A549 (cell line): ENCODE data around the gene FGF18. TPM values are rescaled to one million over a fixed set of nuclear protein-coding genes. Genes with fewer than 3 reads are reported as not detected.
A peak's percentile ranks its signal among the peaks of the same experiment; 100 is the strongest.

Experiments
- ATAC-seq, 2 experiments: fragments of 200-7000 bp in 1 of 2; fragments of >200 bp in 1 of 2; cut with Nextera tagmentation in 1 of 2; cut with Tn5 transposase in 1 of 2; 3 replicates each; pipeline versions ENCODE4 v1.8.0 to v1.9.1; 2018 to 2020; ENCODE audit warnings: mild to moderate bottlenecking in 1 of 2, moderate library complexity in 1 of 2
- CTCF ChIA-PET: fragments of 300-600 bp; sonication (Branson Sonifier 250); formaldehyde crosslinking; extraction: SDS; loops from one replicate; lab custom pipeline; 2021; ENCODE audit warnings: antibody characterized with exemption, inconsistent platforms; lab: Yijun Ruan, JAX
- POLR2A ChIA-PET: fragments of 350-600 bp; formaldehyde crosslinking; extraction: SDS; loops from one replicate; lab custom pipeline; 2021; ENCODE audit warnings: antibody characterized with exemption, inconsistent platforms; lab: Yijun Ruan, JAX
- DNase-seq, 2 experiments: peaks; one replicate each; pipeline versions ENCODE4 v3.0.0 to v3.0.0-alpha.2; 2011 to 2016; ENCODE audit warnings: low read depth in 1 of 2, low spot score in 1 of 2
- FAIRE-seq: peaks from 2 replicates; lab custom pipeline; 2011; peaks lifted over from hg19 to GRCh38; lab: Jason Lieb, UNC
- H3K27ac ChIP-seq, 2 experiments: fragments of >200 bp; sonication (Bioruptor Twin); formaldehyde crosslinking; 3 replicates each; pipeline ENCODE4 v1.5.1; 2016 to 2017
- H3K4me1 ChIP-seq: fragments of >200 bp; sonication (Bioruptor Twin); formaldehyde crosslinking; 3 replicates; pipeline ENCODE4 v1.6.1; 2016
- H3K4me2 ChIP-seq: fragments of >200 bp; sonication (Bioruptor Twin); formaldehyde crosslinking; 3 replicates; pipeline ENCODE4 v1.6.1; 2016
- H3K4me3 ChIP-seq: fragments of >200 bp; sonication (Bioruptor Twin); formaldehyde crosslinking; 3 replicates; pipeline ENCODE4 v1.5.1; 2016
- H3K9me3 ChIP-seq: fragments of >200 bp; sonication (Bioruptor Twin); formaldehyde crosslinking; 3 replicates; pipeline ENCODE4 v1.6.1; 2016
- ATOH8 ChIP-seq: fragments of 250-450 bp; sonication (Bioruptor Pico); IDR thresholded peaks from 2 replicates; pipeline ENCODE4 v1.5.0; 2020; ENCODE audit warnings: low read depth, mild to moderate bottlenecking, moderate library complexity
- BCL3 ChIP-seq: fragments of >200 bp; sonication (Bioruptor Twin); formaldehyde crosslinking; IDR thresholded peaks from 3 replicates; pipeline ENCODE4 v1.6.1; 2016
- BHLHE40 ChIP-seq: IDR thresholded peaks from 2 replicates; pipeline ENCODE4 v1.6.1; 2012; ENCODE audit warnings: low read depth, low read length, inconsistent platforms
- CHD2 ChIP-seq: fragments of 150-350 bp; IDR thresholded peaks from 2 replicates; pipeline ENCODE4 v1.6.1; 2014; ENCODE audit warnings: low read length; ENCODE audit not compliant: partially characterized antibody
- CTCF ChIP-seq: fragments of >200 bp; sonication (Bioruptor Twin); formaldehyde crosslinking; IDR thresholded peaks from 3 replicates; pipeline ENCODE4 v1.5.1; 2016
- EHMT2 ChIP-seq: fragments of 200-600 bp; sonication (generic); IDR thresholded peaks from 2 replicates; pipeline ENCODE4 v1.6.1; 2016; ENCODE audit warnings: antibody characterized with exemption, low read depth, mild to moderate bottlenecking, moderate library complexity
- EP300 ChIP-seq, 2 experiments: fragments of >200 bp; sonication (Bioruptor Twin); formaldehyde crosslinking; IDR thresholded peaks; 2 replicates in 1 of 2; 3 replicates in 1 of 2; pipeline ENCODE4 v1.6.1; 2016 to 2017
- ESRRA ChIP-seq: fragments of 150-350 bp; IDR thresholded peaks from 2 replicates; pipeline ENCODE4 v1.6.1; 2014; ENCODE audit warnings: mild to moderate bottlenecking, low read length, borderline replicate concordance
- FOSB ChIP-seq: fragments of 250-450 bp; sonication (Bioruptor Pico); IDR thresholded peaks from 2 replicates; pipeline ENCODE4 v1.5.0; 2020; ENCODE audit warnings: mild to moderate bottlenecking, moderate library complexity
- HDAC2 ChIP-seq: fragments of 200-600 bp; sonication (generic); IDR thresholded peaks from 2 replicates; pipeline ENCODE4 v1.6.1; 2016
- HOXA7 ChIP-seq: fragments of 250-450 bp; sonication (Bioruptor Pico); IDR thresholded peaks from 2 replicates; pipeline ENCODE4 v1.5.0; 2020; ENCODE audit warnings: mild to moderate bottlenecking, moderate library complexity
- JUN ChIP-seq, 2 experiments: fragments of >200 bp; sonication (Bioruptor Twin); formaldehyde crosslinking; IDR thresholded peaks; 2 replicates in 1 of 2; 3 replicates in 1 of 2; pipeline ENCODE4 v1.6.1; 2016 to 2017
- MAX ChIP-seq: IDR thresholded peaks from 2 replicates; pipeline ENCODE4 v1.6.1; 2012
- MAZ ChIP-seq: fragments of 150-350 bp; IDR thresholded peaks from 2 replicates; pipeline ENCODE4 v1.6.1; 2014; ENCODE audit warnings: antibody characterized with exemption, low read depth, low read length, borderline replicate concordance
- MYC ChIP-seq: IDR thresholded peaks from 2 replicates; pipeline ENCODE4 v1.6.1; 2012; ENCODE audit warnings: mild to moderate bottlenecking, inconsistent platforms, low read length, improper control_type of control experiment, borderline replicate concordance
- NFE2L2 ChIP-seq: fragments of 150-350 bp; conservative IDR thresholded peaks from 2 replicates; pipeline ENCODE4 v1.6.1; 2014; ENCODE audit warnings: low read length
- NPAS2 ChIP-seq: fragments of 250-450 bp; sonication (Bioruptor Pico); IDR thresholded peaks from 2 replicates; pipeline ENCODE4 v1.8.0; 2022; ENCODE audit warnings: mild to moderate bottlenecking, moderate library complexity, borderline replicate concordance
- NR3C1 ChIP-seq: fragments of >200 bp; sonication (Bioruptor Twin); formaldehyde crosslinking; IDR thresholded peaks from 3 replicates; pipeline ENCODE4 v1.6.1; 2017
- POLR2AphosphoS2 ChIP-seq: conservative IDR thresholded peaks from 2 replicates; pipeline ENCODE4 v1.6.1; 2012; ENCODE audit warnings: low read length, improper control_type of control experiment, inconsistent platforms
- RAD21 ChIP-seq, 2 experiments: fragments of >200 bp in 1 of 2; sonication (Bioruptor Twin) in 1 of 2; formaldehyde crosslinking in 1 of 2; IDR thresholded peaks in 1 of 2; conservative IDR thresholded peaks in 1 of 2; 2 replicates in 1 of 2; 3 replicates in 1 of 2; pipeline ENCODE4 v1.6.1; 2012 to 2018; ENCODE audit warnings: inconsistent platforms in 1 of 2
- RARB ChIP-seq: fragments of 250-450 bp; sonication (Bioruptor Pico); IDR thresholded peaks from 2 replicates; pipeline ENCODE4 v1.8.0; 2021; ENCODE audit warnings: mild to moderate bottlenecking, moderate library complexity
- RCOR1 ChIP-seq: fragments of 150-350 bp; IDR thresholded peaks from 2 replicates; pipeline ENCODE4 v1.6.1; 2014; ENCODE audit warnings: antibody characterized with exemption, low read length, low read depth
- RFX5 ChIP-seq: fragments of 450-650 bp; IDR thresholded peaks from 2 replicates; pipeline ENCODE4 v1.7.1; 2014; ENCODE audit warnings: antibody characterized with exemption, mild to moderate bottlenecking, moderate library complexity
- TFCP2L1 ChIP-seq: fragments of 250-450 bp; sonication (Bioruptor Pico); IDR thresholded peaks from 2 replicates; pipeline ENCODE4 v1.5.0; 2021; ENCODE audit warnings: mild to moderate bottlenecking
- ZC3H11A ChIP-seq: fragments of 450-650 bp; IDR thresholded peaks from 2 replicates; pipeline ENCODE4 v1.6.1; 2014; ENCODE audit warnings: antibody characterized with exemption, mild to moderate bottlenecking
- ZFP36 ChIP-seq: fragments of 450-650 bp; IDR thresholded peaks from 2 replicates; pipeline ENCODE4 v1.6.1; 2014; ENCODE audit warnings: borderline replicate concordance; ENCODE audit not compliant: partially characterized antibody
- WGBS: methylation state at CpG from one replicate; pipeline ENCODE4 v1.1.6; 2017; ENCODE audit errors: missing lambda C conversion rate; 5-methylcytosine and 5-hydroxymethylcytosine counted together
- polyA plus RNA-seq, 4 experiments: library from polyadenylated mRNA; depleted of rRNA in 3 of 4; stranded (reverse); fragments of >200 nt; fragmentation: RNase III in 1 of 4; extraction: RNeasy Plus Mini Kit Qiagen cat#74134 plus additional on column Dnase treatment in 1 of 4; gene quantifications; 2 replicates in 3 of 4; 3 replicates in 1 of 4; pipeline ENCODE4 v1.2.3, GENCODE V29; 2011 to 2017
- TF ChIP-seq, protein P1 (sequence below): fragments of 200-600 bp; sonication (generic); IDR thresholded peaks from 2 replicates; pipeline ENCODE4 v1.6.1; 2016; ENCODE audit warnings: antibody characterized with exemption, mild to moderate bottlenecking, moderate library complexity
- TF ChIP-seq, protein P2 (sequence below): fragments of 450-650 bp; IDR thresholded peaks from 2 replicates; pipeline ENCODE4 v1.6.1; 2014; ENCODE audit warnings: antibody characterized with exemption

The FGF18 gene
- polyA plus RNA-seq, 2 of the 4 experiments (the other 2 are of a cell fraction), result 0.09 to 0.16 TPM

DNA sequence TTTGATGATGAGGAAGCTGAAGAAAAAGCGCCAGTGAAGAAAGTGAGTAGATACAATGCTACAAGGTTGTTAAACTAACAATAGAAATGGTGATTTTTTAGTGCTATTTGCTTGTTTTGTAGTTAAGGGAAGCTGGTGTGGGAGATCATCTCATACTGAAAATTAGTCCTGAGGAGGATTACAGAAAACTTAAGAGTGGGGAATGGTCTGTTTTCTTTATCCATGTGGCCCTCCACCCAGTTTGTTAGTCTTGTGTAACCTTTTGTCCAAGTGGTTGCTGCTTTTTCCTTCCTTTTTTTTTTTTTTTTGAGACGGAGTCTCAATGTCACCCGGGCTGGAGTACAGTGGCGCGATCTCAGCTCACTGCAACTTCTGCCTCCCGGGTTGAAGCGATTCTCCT is 19.3 kb upstream of the FGF18 start:
- 85% methylated on average over 7 of the region's 7 CpGs for WGBS
- Histone ChIP-seq H3K4me3 (no peak overlapping the region), H3K4me2 (no peak overlapping the region; the same call in 2 of the 3 replicates), H3K4me1 (peaks cover 68% of the 10 kb centered on the region), H3K27ac (no peak overlapping the region), H3K9me3 (no peaks in the 10 kb centered on the region)
- FAIRE-seq, result no peak
- TF ChIP-seq ZC3H11A, result no peak
- TF ChIP-seq CHD2, result no peak
- no peak for TF ChIP-seq RAD21 (conservative IDR thresholded peaks at IDR 0.05 in 1 of 2, IDR thresholded peaks at IDR 0.05 in 1 of 2)
- no peak for TF ChIP-seq NFE2L2
- TF ChIP-seq BCL3, result no peak
- no peak for TF ChIP-seq ZFP36
- no peak for TF ChIP-seq TFCP2L1
- no peak for TF ChIP-seq ESRRA
- no peak for TF ChIP-seq ATOH8 (CRISPR knock-in tag)
- no peak for TF ChIP-seq BHLHE40
- TF ChIP-seq, protein P1, sequence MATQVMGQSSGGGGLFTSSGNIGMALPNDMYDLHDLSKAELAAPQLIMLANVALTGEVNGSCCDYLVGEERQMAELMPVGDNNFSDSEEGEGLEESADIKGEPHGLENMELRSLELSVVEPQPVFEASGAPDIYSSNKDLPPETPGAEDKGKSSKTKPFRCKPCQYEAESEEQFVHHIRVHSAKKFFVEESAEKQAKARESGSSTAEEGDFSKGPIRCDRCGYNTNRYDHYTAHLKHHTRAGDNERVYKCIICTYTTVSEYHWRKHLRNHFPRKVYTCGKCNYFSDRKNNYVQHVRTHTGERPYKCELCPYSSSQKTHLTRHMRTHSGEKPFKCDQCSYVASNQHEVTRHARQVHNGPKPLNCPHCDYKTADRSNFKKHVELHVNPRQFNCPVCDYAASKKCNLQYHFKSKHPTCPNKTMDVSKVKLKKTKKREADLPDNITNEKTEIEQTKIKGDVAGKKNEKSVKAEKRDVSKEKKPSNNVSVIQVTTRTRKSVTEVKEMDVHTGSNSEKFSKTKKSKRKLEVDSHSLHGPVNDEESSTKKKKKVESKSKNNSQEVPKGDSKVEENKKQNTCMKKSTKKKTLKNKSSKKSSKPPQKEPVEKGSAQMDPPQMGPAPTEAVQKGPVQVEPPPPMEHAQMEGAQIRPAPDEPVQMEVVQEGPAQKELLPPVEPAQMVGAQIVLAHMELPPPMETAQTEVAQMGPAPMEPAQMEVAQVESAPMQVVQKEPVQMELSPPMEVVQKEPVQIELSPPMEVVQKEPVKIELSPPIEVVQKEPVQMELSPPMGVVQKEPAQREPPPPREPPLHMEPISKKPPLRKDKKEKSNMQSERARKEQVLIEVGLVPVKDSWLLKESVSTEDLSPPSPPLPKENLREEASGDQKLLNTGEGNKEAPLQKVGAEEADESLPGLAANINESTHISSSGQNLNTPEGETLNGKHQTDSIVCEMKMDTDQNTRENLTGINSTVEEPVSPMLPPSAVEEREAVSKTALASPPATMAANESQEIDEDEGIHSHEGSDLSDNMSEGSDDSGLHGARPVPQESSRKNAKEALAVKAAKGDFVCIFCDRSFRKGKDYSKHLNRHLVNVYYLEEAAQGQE, result no peak
- no peak for TF ChIP-seq HDAC2
- TF ChIP-seq HOXA7 (CRISPR knock-in tag), result no peak
- TF ChIP-seq NR3C1, result no peak
- TF ChIP-seq RFX5, result no peak
- no peak for TF ChIP-seq RCOR1
- TF ChIP-seq EHMT2, result no peak
- TF ChIP-seq, protein P2, sequence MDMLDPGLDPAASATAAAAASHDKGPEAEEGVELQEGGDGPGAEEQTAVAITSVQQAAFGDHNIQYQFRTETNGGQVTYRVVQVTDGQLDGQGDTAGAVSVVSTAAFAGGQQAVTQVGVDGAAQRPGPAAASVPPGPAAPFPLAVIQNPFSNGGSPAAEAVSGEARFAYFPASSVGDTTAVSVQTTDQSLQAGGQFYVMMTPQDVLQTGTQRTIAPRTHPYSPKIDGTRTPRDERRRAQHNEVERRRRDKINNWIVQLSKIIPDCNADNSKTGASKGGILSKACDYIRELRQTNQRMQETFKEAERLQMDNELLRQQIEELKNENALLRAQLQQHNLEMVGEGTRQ, result no peak
- CTCF ChIA-PET, result interaction anchor here (0.7 to 1.6 kb wide), 2 partner anchors 15 to 19 kb away, joined by 3 to 5 read pairs; partner anchors contain the start of gene FGF18
- DNase-seq, result no peak
- POLR2A ChIA-PET, result interaction anchor here (1.7 kb wide), 1 partner anchor 13 kb away, joined by 4 read pairs; no protein-coding TSS in a partner anchor
- no peak for ATAC-seq

DNA sequence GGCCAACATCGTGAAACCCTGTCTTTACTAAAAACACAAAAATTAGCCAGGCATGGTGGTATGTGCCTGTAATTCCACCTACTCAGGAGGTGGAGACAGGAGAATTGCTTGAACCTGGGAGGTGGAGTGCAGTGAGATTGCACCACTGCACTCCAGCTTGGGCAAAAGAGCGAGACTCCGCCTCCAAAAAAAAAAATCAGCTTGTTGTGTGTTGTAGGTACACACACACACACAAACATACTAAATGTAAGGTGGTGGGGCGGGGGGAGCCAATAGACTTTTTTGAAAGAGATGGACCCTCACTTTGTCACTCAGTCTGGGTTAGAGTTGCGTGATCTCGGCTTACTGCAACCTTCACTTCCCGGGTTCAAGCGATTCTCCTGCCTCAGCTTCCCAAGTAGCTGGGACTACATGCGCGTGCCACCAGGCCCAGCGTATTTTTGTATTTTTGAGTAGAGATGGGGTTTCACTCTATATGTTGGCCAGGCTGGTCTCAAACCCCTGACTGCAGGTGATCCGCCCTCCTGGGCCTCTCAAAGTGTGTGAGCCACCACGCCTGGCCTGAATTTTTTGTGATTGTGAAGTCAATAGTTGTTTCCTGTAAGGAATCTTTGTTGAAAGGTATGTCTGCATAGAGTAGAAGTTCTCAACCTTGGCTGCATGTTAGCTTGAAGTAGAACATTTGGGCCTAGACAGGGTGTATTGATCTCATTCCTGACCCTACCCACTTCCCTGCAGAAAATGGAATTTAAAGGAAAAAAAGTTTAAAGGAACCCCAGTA is 18.1 kb upstream of the FGF18 start:
- Histone ChIP-seq H3K4me2 (0 out of 3 replicates have a peak overlapping the region, but pooled peaks have one; percentile 1), H3K27ac (no peak overlapping the region), H3K4me1 (peaks cover 69% of the 10 kb centered on the region), H3K4me3 (no peak overlapping the region), H3K9me3 (no peaks in the 10 kb centered on the region)
- ChIA-PET CTCF (interaction anchor here (0.6 to 1.6 kb wide), 3 partner anchors 13 to 538 kb away, joined by 3 to 5 read pairs (median 4); partner anchors contain the start of genes FGF18 and NPM1), POLR2A (interaction anchor here (1.7 kb wide), 1 partner anchor 14 kb away, joined by 4 read pairs; no protein-coding TSS in a partner anchor)
- peak in 1 of 2 experiments; percentile 2; a peak in 2 of 6 replicates for ATAC-seq
- WGBS, result 92% methylated on average over 13 of the region's 13 CpGs
- FAIRE-seq, result no peak
- DNase-seq, result no peak
- TF ChIP-seq JUN (IDR thresholded peaks at IDR 0.05) (no peak), CTCF (no peak), HDAC2 (no peak), MAZ (no peak), RARB (no peak), POLR2AphosphoS2 (peak; percentile 72; the same call in 1 of the 2 replicates), FOSB (CRISPR knock-in tag) (peak; percentile 60; the same call in 1 of the 2 replicates), EP300 (IDR thresholded peaks at IDR 0.05) (no peak), MAX (no peak), MYC (no peak), NPAS2 (no peak)
